ENCODE data around the gene NENF.
"Not testable (repeated sequence)": the region's sequence is repeated elsewhere in the genome, so short reads cannot be mapped to it uniquely, and the experiment has no call there.

NENF gene

GRCh38 chr1:212461916-212462660 lies 29.4 kb downstream of the NENF start:
- DNase-seq: no peak

- DNase-seq: no peak
Measured at GRCh38 chr1:212463565-212464285, 31.0 kb downstream of the NENF start.

- no peak for DNase-seq
Measured at GRCh38 chr1:212465311-212465710, 32.6 kb downstream of the NENF start.

GRCh38 chr1:212466437-212466836 lies 33.7 kb downstream of the NENF start:
- no peak for DNase-seq

GRCh38 chr1:212466898-212467650 lies 34.4 kb downstream of the NENF start:
- no peak for DNase-seq

GRCh38 chr1:212467843-212468482 lies 35.2 kb downstream of the NENF start:
- no peak for DNase-seq

- peak; percentile 77 for DNase-seq
Measured at GRCh38 chr1:212470059-212470458, 37.3 kb downstream of the NENF start.

- no peak for DNase-seq
Measured at GRCh38 chr1:212471286-212471685, 38.6 kb downstream of the NENF start.

GRCh38 chr1:212471891-212472675 lies 39.4 kb downstream of the NENF start:
- DNase-seq: no peak

GRCh38 chr1:212473729-212474128 lies 41.0 kb downstream of the NENF start:
- DNase-seq: no peak

GRCh38 chr1:212475151-212475550 lies 42.4 kb downstream of the NENF start:
- no peak for DNase-seq

- DNase-seq: not testable (repeated sequence)
Measured at GRCh38 chr1:212475831-212476230, 43.1 kb downstream of the NENF start.

- peak; percentile 33 for DNase-seq
Measured at GRCh38 chr1:212477014-212477679, 44.4 kb downstream of the NENF start.

GRCh38 chr1:212477680-212478466 lies 45.2 kb downstream of the NENF start:
- DNase-seq: no peak

GRCh38 chr1:212478467-212479025 lies 45.8 kb downstream of the NENF start:
- no peak for DNase-seq

- DNase-seq: no peak
Measured at GRCh38 chr1:212479188-212479587, 46.5 kb downstream of the NENF start.

- DNase-seq: not testable (repeated sequence)
Measured at GRCh38 chr1:212480711-212481437, 48.2 kb downstream of the NENF start.

- DNase-seq: no peak
Measured at GRCh38 chr1:212481438-212481767, 48.7 kb downstream of the NENF start.

GRCh38 chr1:212482006-212482636 lies 49.4 kb downstream of the NENF start:
- no peak for DNase-seq

All from GOT3 (cell line).